Measurements from ENCODE around the gene AQP10.
A peak's percentile ranks its signal among the peaks of the same experiment; 100 is the strongest.
"Not testable (repeated sequence)": the region's sequence is repeated elsewhere in the genome, so short reads cannot be mapped to it uniquely, and the experiment has no call there.

The AQP10 gene

GRCh38 chr1:154346276-154346917, 25.5 kb downstream of the AQP10 start:
- no peak for DNase-seq

DNA sequence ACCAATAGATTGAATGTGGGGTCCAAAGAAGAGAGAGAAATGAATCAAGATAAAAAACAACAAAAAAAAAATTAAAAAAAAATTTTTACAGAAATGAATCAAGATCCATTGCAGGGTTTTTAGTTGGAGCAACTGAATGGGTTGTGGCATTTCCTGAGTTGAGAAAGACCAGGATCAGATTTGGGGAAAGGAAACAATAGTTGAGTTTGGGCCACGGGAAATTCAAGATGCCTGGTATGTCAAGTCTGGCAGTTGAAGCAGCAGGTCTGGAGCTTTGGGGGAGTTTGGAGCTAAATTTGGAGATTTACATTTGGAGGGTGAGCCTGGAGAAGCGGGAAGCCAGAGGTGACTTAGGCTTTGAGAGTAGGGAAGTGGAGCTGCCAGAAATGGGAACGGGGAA, 27.1 kb downstream of the AQP10 start:
- DNase-seq = no peak

GRCh38 chr1:154348429-154349076, 27.7 kb downstream of the AQP10 start:
- no peak for DNase-seq

DNA sequence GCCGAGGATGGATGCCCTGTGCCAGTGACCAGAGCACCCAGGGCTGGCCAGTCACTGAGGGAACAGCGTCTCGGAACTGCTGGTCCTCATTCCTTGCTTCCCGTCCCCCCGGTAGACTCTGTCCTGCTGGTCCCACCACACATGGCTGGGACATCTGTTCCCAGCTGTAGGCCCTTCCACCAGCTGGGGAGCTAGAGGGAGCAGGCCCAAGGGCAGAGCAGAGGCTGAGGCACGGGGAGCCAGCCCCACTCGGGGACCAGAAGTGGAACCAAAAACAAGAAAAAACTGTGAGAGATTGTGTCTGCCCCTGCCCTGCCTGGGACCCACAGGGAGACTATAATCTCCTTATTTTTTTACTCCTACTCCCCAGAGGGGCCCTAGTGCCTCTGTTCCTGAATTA, 28.2 kb downstream of the AQP10 start:
- DNase-seq = no peak

DNA sequence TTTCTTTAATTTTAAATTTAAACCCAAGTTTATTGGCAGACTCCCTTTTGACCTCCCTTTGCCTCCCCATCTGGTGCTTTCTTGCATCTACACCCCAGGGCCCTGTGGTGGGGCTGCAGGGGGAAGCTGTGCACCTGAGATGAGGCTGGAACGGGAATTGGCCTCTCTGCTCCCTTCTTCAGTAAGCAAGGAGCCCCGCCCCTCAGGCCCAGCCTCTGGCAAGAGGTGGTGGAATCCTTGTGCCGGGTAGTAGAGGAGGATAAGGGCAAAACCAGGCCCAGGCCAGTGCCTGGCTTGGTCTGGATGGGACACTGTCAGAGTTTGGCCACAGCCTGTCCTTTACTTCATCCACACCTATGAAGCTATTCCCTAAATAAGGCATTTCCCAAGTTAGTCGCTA, 29.5 kb downstream of the AQP10 start:
- no peak for DNase-seq

DNA sequence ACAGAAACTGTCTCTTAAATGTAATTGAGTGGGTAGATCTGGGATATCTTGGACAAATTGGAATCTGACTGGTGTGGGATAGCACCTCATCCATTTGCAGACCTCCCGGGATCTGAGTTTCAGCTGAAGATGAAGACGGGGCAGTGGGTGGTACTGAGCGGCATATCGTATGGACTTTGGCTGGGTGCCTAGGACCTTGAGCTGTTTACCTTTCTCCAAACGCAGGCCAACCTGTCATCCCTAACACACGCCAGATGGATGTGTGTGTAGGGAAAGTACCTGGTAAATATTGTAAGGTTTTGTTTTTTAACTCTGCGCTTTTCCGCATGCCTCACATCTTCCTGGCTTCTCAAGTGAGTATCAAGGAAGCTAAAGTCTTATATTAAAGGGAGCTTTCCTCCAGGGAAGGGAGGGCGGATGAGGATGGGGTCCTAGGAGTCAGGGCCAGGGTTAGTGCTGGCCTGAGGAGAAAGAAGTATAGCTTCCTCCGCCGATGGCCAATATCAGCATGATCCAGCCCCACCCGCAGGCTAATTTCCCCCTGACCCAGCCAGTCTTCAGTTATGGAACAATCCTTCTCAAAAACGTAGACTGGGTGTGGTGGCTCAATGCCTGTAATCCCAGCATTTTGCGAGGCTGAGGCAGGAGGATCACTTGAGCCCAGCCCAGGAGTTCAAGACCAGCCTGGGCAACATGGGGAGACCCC, 30.6 kb downstream of the AQP10 start:
- DNase-seq = no peak

DNA sequence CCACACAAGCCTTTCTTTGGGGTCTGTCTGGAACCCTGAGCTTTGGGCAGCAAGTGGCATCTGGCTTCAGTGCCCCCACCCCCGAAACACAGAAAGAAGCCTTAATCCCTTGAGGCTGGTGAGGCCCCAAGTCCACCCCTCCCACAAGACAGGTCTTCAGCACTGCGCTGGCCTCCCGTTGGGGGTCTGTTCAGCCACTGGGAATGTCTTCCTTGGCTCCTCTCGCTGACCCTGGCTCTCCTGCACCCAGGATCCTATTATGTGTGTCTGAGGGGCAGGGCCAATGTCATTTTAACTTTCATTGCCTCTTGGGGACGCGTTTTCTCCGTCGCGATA, 31.3 kb downstream of the AQP10 start:
- no peak for DNase-seq

DNA sequence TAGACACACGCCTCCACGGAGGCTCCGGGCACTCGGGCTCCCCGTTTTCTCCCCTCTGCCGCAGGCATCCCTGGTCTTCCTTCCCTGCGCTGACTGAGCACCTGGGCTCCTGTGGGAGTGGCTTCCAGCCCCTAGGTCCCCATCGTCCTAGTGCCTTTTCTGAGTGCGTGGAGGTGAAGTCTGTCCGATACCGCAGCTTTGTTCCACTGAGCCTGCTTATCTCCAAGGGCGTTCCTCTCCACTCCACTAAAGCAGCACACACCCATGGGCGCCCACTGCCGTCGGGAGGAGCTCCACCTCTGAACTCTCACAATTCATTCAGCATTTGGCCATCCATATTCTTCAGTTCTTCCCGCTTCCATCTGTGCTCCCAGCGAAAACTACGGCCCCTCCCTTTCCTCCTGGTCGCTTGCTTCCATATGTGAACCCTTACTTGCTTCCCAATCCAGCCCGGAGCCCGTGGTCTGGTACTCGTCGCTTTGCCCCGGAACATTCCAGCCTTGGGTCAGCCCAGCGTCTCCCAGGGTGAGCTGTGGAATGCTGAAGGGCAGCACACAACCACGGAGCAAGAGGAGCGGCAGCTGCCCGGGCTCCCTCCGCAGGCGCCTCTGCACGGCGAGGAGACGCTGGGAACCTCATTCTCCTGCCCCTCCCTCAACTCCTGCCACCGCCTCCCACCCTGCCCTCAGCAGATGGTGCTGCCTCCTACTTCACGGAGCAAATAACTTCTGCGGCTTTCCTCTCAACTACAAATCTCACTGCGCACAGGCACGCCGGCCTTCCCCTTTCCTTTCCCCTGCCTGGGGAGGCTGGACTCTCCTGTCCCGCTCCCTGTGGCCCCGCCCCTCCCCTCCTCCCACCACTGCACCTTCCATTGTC, 31.9 kb downstream of the AQP10 start:
- peak; percentile 31 to 59 for DNase-seq

- DNase-seq = peak; percentile 32 to 54
These were observed 32.6 kb downstream of the AQP10 start for GRCh38 chr1:154353460-154353904.

- DNase-seq = no peak
These were observed 33.1 kb downstream of the AQP10 start for GRCh38 chr1:154353966-154354365.

DNA sequence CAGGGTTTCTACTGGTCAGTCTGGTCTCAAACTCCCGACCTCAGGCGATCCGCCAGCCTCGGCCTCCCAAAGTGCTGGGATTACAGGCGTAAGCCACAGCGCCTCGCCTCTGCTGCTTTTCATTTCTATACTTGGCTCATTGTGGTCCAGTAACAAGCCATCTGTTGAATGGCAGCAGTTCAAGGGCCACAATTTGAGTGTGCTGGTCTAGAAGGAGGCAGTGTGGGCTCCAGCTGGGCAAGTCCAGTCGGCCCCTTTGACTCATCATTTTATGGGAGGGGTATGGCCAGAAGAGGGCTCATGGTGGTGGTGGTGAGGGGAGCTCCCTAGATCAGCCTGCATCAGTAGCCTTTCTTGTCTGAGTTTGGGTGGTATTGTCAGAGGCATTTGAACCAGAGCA, 37.6 kb downstream of the AQP10 start:
- no peak for DNase-seq

DNA sequence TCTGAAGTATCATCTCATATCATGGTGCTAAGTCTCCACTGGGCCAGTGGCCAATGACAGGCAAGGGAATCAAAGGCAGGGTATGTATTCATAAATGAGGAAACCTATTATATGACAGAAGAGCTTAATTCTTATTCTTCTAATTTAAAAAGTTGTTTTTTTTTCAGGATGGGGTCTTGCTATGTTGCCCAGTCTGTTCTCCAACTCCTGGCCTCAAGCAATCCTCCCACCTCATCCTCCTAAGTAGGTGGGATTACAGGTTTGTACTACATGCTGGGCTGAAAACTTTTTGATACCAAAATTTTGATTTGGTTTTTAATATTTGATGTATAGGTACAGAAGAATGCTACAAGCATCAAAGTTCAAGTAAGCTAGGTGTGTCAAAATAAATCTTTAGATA, 39.4 kb downstream of the AQP10 start:
- no peak for DNase-seq

- DNase-seq = not testable (repeated sequence)
These were observed 40.0 kb downstream of the AQP10 start for GRCh38 chr1:154360881-154361280.

DNA sequence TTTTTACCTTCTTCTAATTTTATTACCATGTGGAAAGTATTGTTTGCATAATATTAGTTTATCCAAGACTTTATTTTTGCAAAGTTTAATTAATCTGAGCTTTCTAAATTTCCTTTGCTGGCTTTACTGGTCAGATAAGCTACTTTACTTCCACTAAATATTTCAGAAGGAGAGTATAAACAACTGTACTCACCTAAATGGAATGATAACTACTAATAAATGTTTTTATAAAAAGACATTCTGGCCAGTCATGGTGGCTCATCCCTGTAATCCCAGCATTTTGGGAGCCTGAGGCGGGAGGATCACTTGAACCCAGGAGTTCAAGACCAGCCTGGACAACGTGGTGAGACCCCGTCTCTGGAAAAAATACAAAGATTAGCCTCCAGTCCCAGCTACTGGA, 40.5 kb downstream of the AQP10 start:
- DNase-seq = no peak

DNA sequence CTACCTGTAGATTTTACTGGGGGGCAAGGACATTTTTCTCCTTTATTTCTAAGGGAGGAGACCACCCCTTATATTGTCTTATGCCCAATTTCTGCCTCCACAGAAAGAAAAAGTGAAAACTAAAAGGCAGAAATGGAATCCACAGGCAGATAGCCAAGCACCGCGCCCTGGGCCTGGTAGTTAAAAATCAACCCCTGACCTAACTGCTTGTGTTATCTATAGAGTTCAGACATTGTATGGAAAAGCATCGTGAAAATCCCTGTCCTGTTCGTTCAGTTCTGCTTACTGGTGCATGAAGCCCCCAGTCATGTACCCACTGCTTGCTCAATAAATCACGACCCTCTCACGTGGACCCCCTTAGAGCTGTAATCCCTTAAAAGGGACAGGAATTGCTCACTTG, 50.5 kb downstream of the AQP10 start:
- DNase-seq = no peak

GRCh38 chr1:154373777-154374357, 53.0 kb downstream of the AQP10 start:
- DNase-seq = not testable (repeated sequence)
